ENCODE results near the gene SPRR5.

DNA sequence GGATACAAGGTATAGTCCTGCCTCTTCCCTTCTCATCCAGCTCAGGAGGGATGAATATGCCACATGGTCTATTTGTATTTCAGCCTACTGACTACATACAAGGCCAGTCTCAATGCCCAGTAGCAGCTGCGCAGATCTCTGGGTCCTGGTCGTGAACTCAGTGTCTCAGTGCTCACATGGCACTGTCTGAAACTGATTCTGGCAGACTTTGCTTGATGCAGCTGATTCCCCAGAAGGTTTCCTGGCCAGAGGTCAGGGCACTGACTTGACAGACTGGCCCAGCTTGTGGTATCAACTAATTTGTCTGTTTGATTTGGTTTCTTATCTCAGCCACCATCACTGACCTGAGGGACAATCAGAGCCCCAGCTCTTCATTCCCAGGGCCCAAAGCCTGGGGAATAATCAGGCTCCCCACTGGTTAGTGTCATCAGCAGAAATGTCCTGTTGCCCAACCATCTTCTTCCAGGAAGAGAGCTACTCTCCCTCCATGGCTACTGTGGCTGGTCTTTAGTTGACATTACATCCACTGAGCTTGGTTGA, 15.9 kb downstream of the SPRR5 start:
- no peak for TF ChIP-seq EZH2 (IDR thresholded peaks at IDR 0.05; ENCODE audit: low read length, missing control alignments)
- TF ChIP-seq, protein P1, sequence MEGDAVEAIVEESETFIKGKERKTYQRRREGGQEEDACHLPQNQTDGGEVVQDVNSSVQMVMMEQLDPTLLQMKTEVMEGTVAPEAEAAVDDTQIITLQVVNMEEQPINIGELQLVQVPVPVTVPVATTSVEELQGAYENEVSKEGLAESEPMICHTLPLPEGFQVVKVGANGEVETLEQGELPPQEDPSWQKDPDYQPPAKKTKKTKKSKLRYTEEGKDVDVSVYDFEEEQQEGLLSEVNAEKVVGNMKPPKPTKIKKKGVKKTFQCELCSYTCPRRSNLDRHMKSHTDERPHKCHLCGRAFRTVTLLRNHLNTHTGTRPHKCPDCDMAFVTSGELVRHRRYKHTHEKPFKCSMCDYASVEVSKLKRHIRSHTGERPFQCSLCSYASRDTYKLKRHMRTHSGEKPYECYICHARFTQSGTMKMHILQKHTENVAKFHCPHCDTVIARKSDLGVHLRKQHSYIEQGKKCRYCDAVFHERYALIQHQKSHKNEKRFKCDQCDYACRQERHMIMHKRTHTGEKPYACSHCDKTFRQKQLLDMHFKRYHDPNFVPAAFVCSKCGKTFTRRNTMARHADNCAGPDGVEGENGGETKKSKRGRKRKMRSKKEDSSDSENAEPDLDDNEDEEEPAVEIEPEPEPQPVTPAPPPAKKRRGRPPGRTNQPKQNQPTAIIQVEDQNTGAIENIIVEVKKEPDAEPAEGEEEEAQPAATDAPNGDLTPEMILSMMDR (conservative IDR thresholded peaks at IDR 0.05 in 1 of 2, IDR thresholded peaks at IDR 0.05 in 1 of 2; ENCODE audit: low read depth in 1 of 2, low read length in 2 of 2), result no peak

All from fibroblast of lung (primary cell).